Endothelial cell (in vitro differentiated cells): ENCODE results near the gene GALNT17. TPM values are rescaled to one million over a fixed set of nuclear protein-coding genes. Genes with fewer than 3 reads are reported as not detected.

Experiments used
- DNase-seq: peaks from one replicate; pipeline ENCODE4 v3.0.0; 2021; ENCODE audit warnings: low spot score
- H3K27ac Mint-ChIP-seq: one replicate; pipeline ENCODE4 v1.8.0; 2021; ENCODE audit warnings: mixed read lengths, inconsistent platforms; ENCODE audit not compliant: unreplicated experiment
- H3K27me3 Mint-ChIP-seq: one replicate; pipeline ENCODE4 v1.8.0; 2021; ENCODE audit warnings: mild to moderate bottlenecking, moderate library complexity, mixed read lengths, inconsistent platforms; ENCODE audit not compliant: unreplicated experiment
- H3K36me3 Mint-ChIP-seq: one replicate; pipeline ENCODE4 v1.8.0; 2021; ENCODE audit warnings: mild to moderate bottlenecking, low read depth, mixed read lengths, inconsistent platforms; ENCODE audit not compliant: unreplicated experiment
- H3K4me1 Mint-ChIP-seq: one replicate; pipeline ENCODE4 v1.8.0; 2021; ENCODE audit warnings: mild to moderate bottlenecking, mixed read lengths, inconsistent platforms; ENCODE audit not compliant: unreplicated experiment
- H3K4me3 Mint-ChIP-seq: one replicate; pipeline ENCODE4 v1.8.0; 2021; ENCODE audit warnings: mild to moderate bottlenecking, mixed read lengths, inconsistent platforms; ENCODE audit not compliant: unreplicated experiment
- H3K9me3 Mint-ChIP-seq: one replicate; pipeline ENCODE4 v1.8.0; 2021; ENCODE audit warnings: mixed read lengths, inconsistent platforms; ENCODE audit not compliant: unreplicated experiment
- long read RNA-seq: library from polyadenylated mRNA; unstranded; transcript quantifications from one replicate; pipeline ENCODE4 v2.0.0, GENCODE V29; 2020; ENCODE audit not compliant: unreplicated experiment
- total RNA-seq: library from RNA; stranded (reverse); fragmentation: NEBNext Ultra II Directional; extraction: Animal tissue kit (Norgen Biotek cat#: 25700); gene quantifications from one replicate; pipeline ENCODE4 v1.2.1, GENCODE V29; 2021; ENCODE audit not compliant: unreplicated experiment
- TF ChIP-seq, protein P1 (sequence below): fragments of 200-600 bp; sonication (generic); IDR thresholded peaks from one replicate; pipeline ENCODE4 v1.5.0; 2021; ENCODE audit warnings: antibody characterized with exemption; ENCODE audit not compliant: unreplicated experiment

The GALNT17 gene
- total RNA-seq, result 0.38 TPM
- long read RNA-seq, partial matches to known transcripts, result 0 of 1 reads
- long read RNA-seq, other reads (novel, unspliced or antisense), result 1 of 1 reads

DNA sequence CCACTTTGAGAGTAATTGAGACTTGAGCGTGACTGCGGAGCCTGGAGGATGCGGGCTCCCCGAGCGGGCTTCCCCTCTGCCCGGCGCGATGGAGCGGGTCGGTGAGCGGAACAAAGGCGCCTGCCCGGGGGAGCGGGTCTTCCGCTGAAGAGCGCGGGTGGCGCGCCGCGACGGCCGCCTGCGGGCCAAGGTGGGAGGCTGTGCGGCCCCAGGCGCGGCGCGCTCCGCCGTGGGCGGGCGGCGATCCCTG lies at the start of gene GALNT17:
GALNT17 (plus strand) TSS at position 18 of the 250 bp plus-strand sequence.
- H3K27ac Mint-ChIP-seq, result no peak within 1 kb of the TSS
- TF ChIP-seq, protein P1, sequence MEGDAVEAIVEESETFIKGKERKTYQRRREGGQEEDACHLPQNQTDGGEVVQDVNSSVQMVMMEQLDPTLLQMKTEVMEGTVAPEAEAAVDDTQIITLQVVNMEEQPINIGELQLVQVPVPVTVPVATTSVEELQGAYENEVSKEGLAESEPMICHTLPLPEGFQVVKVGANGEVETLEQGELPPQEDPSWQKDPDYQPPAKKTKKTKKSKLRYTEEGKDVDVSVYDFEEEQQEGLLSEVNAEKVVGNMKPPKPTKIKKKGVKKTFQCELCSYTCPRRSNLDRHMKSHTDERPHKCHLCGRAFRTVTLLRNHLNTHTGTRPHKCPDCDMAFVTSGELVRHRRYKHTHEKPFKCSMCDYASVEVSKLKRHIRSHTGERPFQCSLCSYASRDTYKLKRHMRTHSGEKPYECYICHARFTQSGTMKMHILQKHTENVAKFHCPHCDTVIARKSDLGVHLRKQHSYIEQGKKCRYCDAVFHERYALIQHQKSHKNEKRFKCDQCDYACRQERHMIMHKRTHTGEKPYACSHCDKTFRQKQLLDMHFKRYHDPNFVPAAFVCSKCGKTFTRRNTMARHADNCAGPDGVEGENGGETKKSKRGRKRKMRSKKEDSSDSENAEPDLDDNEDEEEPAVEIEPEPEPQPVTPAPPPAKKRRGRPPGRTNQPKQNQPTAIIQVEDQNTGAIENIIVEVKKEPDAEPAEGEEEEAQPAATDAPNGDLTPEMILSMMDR, result no peak
- H3K9me3 Mint-ChIP-seq, result peaks cover 30% of the 10 kb centered on the region
- H3K4me3 Mint-ChIP-seq, result peak within 1 kb of the TSS; percentile 82
- DNase-seq, result no peak
- no peaks in the 10 kb centered on the region for H3K4me1 Mint-ChIP-seq
- peaks cover 10% of the 10 kb centered on the region for H3K36me3 Mint-ChIP-seq
- peaks cover 8% of the 10 kb centered on the region for H3K27me3 Mint-ChIP-seq

GRCh38 chr7:71095266-71095860 lies 36.6 kb upstream of the GALNT17 start:
- DNase-seq, result no peak
- H3K27me3 Mint-ChIP-seq, result peaks cover 1% of the 10 kb centered on the region
- peaks cover 3% of the 10 kb centered on the region for H3K36me3 Mint-ChIP-seq
- TF ChIP-seq, protein P1, result no peak
- H3K9me3 Mint-ChIP-seq, result peaks cover 18% of the 10 kb centered on the region
- no peak overlapping the region for H3K27ac Mint-ChIP-seq
- H3K4me1 Mint-ChIP-seq, result no peaks in the 10 kb centered on the region
- H3K4me3 Mint-ChIP-seq, result no peak overlapping the region

GRCh38 chr7:71096351-71096750 lies 35.6 kb upstream of the GALNT17 start:
- peaks cover 18% of the 10 kb centered on the region for H3K9me3 Mint-ChIP-seq
- DNase-seq, result no peak
- TF ChIP-seq, protein P1, result no peak
- no peak overlapping the region for H3K4me3 Mint-ChIP-seq
- H3K36me3 Mint-ChIP-seq, result peaks cover 3% of the 10 kb centered on the region
- peaks cover 1% of the 10 kb centered on the region for H3K27me3 Mint-ChIP-seq
- no peaks in the 10 kb centered on the region for H3K4me1 Mint-ChIP-seq
- H3K27ac Mint-ChIP-seq, result no peak overlapping the region

GRCh38 chr7:71106226-71106625 lies 25.7 kb upstream of the GALNT17 start:
- Mint-ChIP-seq H3K36me3 (no peaks in the 10 kb centered on the region), H3K4me3 (no peak overlapping the region), H3K4me1 (no peaks in the 10 kb centered on the region), H3K27me3 (peaks cover 2% of the 10 kb centered on the region), H3K27ac (no peak overlapping the region), H3K9me3 (peaks cover 8% of the 10 kb centered on the region)
- DNase-seq, result no peak
- TF ChIP-seq, protein P1, result no peak

- H3K9me3 Mint-ChIP-seq, result peaks cover 13% of the 10 kb centered on the region
- no peak overlapping the region for H3K4me3 Mint-ChIP-seq
- no peak overlapping the region for H3K27ac Mint-ChIP-seq
- DNase-seq, result no peak
- no peaks in the 10 kb centered on the region for H3K4me1 Mint-ChIP-seq
- no peaks in the 10 kb centered on the region for H3K36me3 Mint-ChIP-seq
- H3K27me3 Mint-ChIP-seq, result peaks cover 3% of the 10 kb centered on the region
- TF ChIP-seq, protein P1, result no peak
Observed at GRCh38 chr7:71112436-71112835, 19.5 kb upstream of the GALNT17 start.
